ENCODE measurements around the gene FOXN1.

The FOXN1 gene

GRCh38 chr17:28491286-28491685 is 14.9 kb upstream of the FOXN1 start:
- Histone ChIP-seq H3K4me1 (ENCODE audit: insufficient read depth, insufficient read length) (peaks cover 5% of the 10 kb centered on the region), H3K4me3 (ENCODE audit: insufficient read length, low read depth) (no peak overlapping the region), H3K9me3 (ENCODE audit: insufficient read depth, low read length) (no peaks in the 10 kb centered on the region), H3K9ac (ENCODE audit: insufficient read length, low read depth) (no peak overlapping the region), H3K27me3 (ENCODE audit: insufficient read depth, insufficient read length) (no peaks in the 10 kb centered on the region), H3K36me3 (ENCODE audit: insufficient read depth, insufficient read length, low read length) (no peaks in the 10 kb centered on the region)
- DNase-seq (ENCODE audit: low read depth, low spot score) = no peak
- TF ChIP-seq SUZ12 (IDR thresholded peaks at IDR 0.05; ENCODE audit: extremely low read depth, insufficient read depth, insufficient read length) (no peak), YY1 (IDR thresholded peaks at IDR 0.05; ENCODE audit: insufficient read depth, insufficient read length) (no peak), ZNF274 (IDR thresholded peaks at IDR 0.05; ENCODE audit: low read depth, low read length) (no peak)

DNA sequence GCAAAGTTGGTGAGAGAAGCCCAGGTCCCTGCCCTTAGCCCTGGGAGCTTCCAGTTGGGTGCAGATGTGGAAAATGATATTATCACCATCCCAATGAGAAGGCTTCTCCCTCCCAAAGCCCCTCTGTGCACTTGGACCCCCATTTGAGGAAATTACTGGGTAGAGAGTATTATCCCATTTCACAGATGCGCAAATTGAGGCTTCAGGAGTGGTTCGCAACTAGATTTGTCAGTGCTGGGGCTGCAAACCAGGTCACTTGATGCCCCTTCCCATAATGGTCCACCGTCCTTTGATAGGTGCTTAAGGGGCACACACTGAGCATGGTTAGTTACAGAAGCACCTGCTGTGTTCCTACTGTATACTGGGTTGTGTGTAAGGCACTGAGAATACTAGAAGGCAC is 14.3 kb upstream of the FOXN1 start:
- no peak overlapping the region for H3K4me3 ChIP-seq (ENCODE audit: insufficient read length, low read depth)
- H3K36me3 ChIP-seq (ENCODE audit: insufficient read depth, insufficient read length, low read length) = no peaks in the 10 kb centered on the region
- no peak overlapping the region for H3K9ac ChIP-seq (ENCODE audit: insufficient read length, low read depth)
- H3K9me3 ChIP-seq (ENCODE audit: insufficient read depth, low read length) = no peaks in the 10 kb centered on the region
- no peak for DNase-seq (ENCODE audit: low read depth, low spot score)
- peaks cover 5% of the 10 kb centered on the region for H3K4me1 ChIP-seq (ENCODE audit: insufficient read depth, insufficient read length)
- no peaks in the 10 kb centered on the region for H3K27me3 ChIP-seq (ENCODE audit: insufficient read depth, insufficient read length)
- TF ChIP-seq YY1 (IDR thresholded peaks at IDR 0.05; ENCODE audit: insufficient read depth, insufficient read length) = no peak
- no peak for TF ChIP-seq ZNF274 (IDR thresholded peaks at IDR 0.05; ENCODE audit: low read depth, low read length)
- no peak for TF ChIP-seq SUZ12 (IDR thresholded peaks at IDR 0.05; ENCODE audit: extremely low read depth, insufficient read depth, insufficient read length)

DNA sequence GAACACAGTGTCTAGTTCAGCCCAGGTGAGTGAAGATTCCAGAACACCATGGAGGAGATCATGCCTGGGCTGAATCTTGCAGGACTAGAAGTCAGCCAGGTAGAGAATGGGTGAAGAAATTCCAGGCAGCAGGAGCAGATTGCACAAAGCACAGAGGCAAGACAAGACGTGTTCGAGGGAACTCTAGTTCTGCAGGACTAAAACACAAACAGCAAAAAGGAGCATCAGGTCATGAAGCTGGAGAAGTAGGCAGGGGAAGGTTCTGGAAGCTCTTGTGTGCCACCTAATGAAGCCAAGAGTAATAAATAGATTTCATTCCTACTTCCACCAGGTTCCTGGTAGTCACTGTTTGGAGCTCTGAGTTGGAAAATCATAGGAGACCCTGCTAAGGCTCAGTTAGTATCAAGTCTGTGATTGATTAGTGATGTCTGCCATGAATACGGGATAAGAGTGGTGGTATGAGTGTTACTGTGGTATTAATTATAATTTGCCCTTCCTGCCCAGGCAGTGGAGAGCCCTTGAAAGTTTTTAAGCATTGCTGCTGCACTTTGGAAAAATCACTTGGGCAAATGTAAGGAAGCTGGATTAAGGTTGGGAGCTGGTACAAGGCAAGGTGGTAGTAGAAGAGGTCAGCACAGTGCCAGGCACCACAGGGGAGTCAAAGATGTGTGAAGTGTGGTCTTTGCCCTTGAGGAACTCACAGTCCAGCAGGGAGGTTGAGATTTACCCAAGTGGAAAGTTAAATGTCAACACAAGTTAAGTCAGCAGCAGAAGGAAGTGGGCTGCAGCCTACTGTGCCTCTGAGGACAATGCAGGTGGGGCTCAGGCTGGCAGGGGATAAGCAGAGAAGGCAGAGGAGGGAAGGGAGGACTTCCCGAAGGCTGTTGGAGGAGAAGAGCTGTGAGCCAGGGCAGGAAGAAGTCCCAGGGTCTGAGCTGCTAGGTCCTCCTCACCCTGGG is 13.5 kb upstream of the FOXN1 start:
- no peak overlapping the region for H3K9ac ChIP-seq (ENCODE audit: insufficient read length, low read depth)
- H3K9me3 ChIP-seq (ENCODE audit: insufficient read depth, low read length) = no peaks in the 10 kb centered on the region
- TF ChIP-seq ZNF274 (IDR thresholded peaks at IDR 0.05; ENCODE audit: low read depth, low read length) (no peak), YY1 (IDR thresholded peaks at IDR 0.05; ENCODE audit: insufficient read depth, insufficient read length) (no peak), SUZ12 (IDR thresholded peaks at IDR 0.05; ENCODE audit: extremely low read depth, insufficient read depth, insufficient read length) (no peak)
- peaks cover 5% of the 10 kb centered on the region for H3K4me1 ChIP-seq (ENCODE audit: insufficient read depth, insufficient read length)
- no peaks in the 10 kb centered on the region for H3K36me3 ChIP-seq (ENCODE audit: insufficient read depth, insufficient read length, low read length)
- no peak for DNase-seq (ENCODE audit: low read depth, low spot score)
- H3K4me3 ChIP-seq (ENCODE audit: insufficient read length, low read depth) = no peak overlapping the region
- no peaks in the 10 kb centered on the region for H3K27me3 ChIP-seq (ENCODE audit: insufficient read depth, insufficient read length)

DNA sequence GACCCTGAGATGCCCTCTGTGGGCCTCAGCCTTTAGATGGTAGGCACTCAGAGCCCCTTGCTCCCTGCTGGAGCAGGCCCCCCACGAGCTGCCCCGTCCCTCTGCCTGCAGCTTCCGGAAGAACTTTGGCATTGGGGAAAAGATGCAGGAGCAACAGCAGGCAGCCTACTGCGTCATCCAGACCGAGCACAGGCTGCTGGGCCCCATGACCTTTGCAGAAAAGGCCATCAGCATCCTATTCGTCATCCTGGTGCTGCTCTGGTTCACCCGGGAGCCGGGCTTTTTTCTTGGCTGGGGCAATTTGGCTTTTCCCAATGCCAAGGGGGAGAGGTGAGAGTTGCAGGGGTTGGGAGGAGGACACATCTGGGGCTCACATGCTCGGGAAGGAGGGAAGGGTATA is 12.7 kb upstream of the FOXN1 start:
- H3K4me3 ChIP-seq (ENCODE audit: insufficient read length, low read depth) = no peak overlapping the region
- no peaks in the 10 kb centered on the region for H3K27me3 ChIP-seq (ENCODE audit: insufficient read depth, insufficient read length)
- no peaks in the 10 kb centered on the region for H3K9me3 ChIP-seq (ENCODE audit: insufficient read depth, low read length)
- H3K36me3 ChIP-seq (ENCODE audit: insufficient read depth, insufficient read length, low read length) = no peaks in the 10 kb centered on the region
- H3K9ac ChIP-seq (ENCODE audit: insufficient read length, low read depth) = no peak overlapping the region
- TF ChIP-seq YY1 (IDR thresholded peaks at IDR 0.05; ENCODE audit: insufficient read depth, insufficient read length) (no peak), SUZ12 (IDR thresholded peaks at IDR 0.05; ENCODE audit: extremely low read depth, insufficient read depth, insufficient read length) (no peak), ZNF274 (IDR thresholded peaks at IDR 0.05; ENCODE audit: low read depth, low read length) (no peak)
- peaks cover 5% of the 10 kb centered on the region for H3K4me1 ChIP-seq (ENCODE audit: insufficient read depth, insufficient read length)
- DNase-seq (ENCODE audit: low read depth, low spot score) = no peak

DNA sequence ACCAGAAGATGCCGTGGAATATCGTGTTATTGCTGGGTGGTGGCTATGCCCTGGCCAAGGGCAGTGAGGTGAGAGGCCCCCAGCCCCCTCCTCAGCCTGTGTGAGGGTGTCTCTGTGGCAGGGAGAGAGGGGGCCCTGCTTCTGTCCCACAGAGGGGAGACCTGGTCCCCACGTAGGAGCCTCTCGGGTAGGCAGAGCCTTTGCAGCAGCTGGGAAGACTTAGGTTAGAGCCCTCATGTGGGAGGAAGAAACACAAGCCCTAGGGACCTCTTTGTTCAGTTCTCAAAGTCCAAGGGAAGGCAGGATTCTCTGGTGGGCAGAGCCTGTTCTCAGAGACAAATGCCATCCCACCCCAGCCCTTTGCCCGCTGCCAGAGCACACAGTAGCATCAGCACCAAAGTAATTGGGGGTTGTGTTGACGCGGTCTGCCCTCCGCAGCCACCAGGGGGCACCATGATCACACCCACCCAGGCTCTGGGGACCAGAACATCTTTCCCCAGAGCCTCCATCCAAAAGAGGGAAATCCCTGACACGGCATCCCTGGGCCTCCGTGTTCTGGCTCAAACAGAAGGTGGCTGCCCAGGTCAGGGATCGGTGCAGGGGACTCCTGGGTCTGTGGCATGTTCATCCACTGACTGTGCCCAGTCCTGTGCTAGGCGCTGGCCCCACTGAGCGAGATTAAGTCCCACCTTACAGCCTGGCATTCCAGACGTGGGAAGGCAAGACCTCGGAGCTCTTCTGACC is 11.5 kb upstream of the FOXN1 start:
- no peaks in the 10 kb centered on the region for H3K9me3 ChIP-seq (ENCODE audit: insufficient read depth, low read length)
- TF ChIP-seq ZNF274 (IDR thresholded peaks at IDR 0.05; ENCODE audit: low read depth, low read length) = no peak
- no peak for TF ChIP-seq YY1 (IDR thresholded peaks at IDR 0.05; ENCODE audit: insufficient read depth, insufficient read length)
- TF ChIP-seq SUZ12 (IDR thresholded peaks at IDR 0.05; ENCODE audit: extremely low read depth, insufficient read depth, insufficient read length) = no peak
- peak; percentile 35 for DNase-seq (ENCODE audit: low read depth, low spot score)
- H3K36me3 ChIP-seq (ENCODE audit: insufficient read depth, insufficient read length, low read length) = no peaks in the 10 kb centered on the region
- no peak overlapping the region for H3K9ac ChIP-seq (ENCODE audit: insufficient read length, low read depth)
- H3K4me3 ChIP-seq (ENCODE audit: insufficient read length, low read depth) = no peak overlapping the region
- peaks cover 3% of the 10 kb centered on the region for H3K4me1 ChIP-seq (ENCODE audit: insufficient read depth, insufficient read length)
- no peaks in the 10 kb centered on the region for H3K27me3 ChIP-seq (ENCODE audit: insufficient read depth, insufficient read length)

GRCh38 chr17:28495635-28496034 is 10.5 kb upstream of the FOXN1 start:
- TF ChIP-seq YY1 (IDR thresholded peaks at IDR 0.05; ENCODE audit: insufficient read depth, insufficient read length) (no peak), SUZ12 (IDR thresholded peaks at IDR 0.05; ENCODE audit: extremely low read depth, insufficient read depth, insufficient read length) (no peak), ZNF274 (IDR thresholded peaks at IDR 0.05; ENCODE audit: low read depth, low read length) (no peak)
- no peak overlapping the region for H3K4me3 ChIP-seq (ENCODE audit: insufficient read length, low read depth)
- H3K36me3 ChIP-seq (ENCODE audit: insufficient read depth, insufficient read length, low read length) = no peaks in the 10 kb centered on the region
- H3K4me1 ChIP-seq (ENCODE audit: insufficient read depth, insufficient read length) = peaks cover 3% of the 10 kb centered on the region
- H3K27me3 ChIP-seq (ENCODE audit: insufficient read depth, insufficient read length) = no peaks in the 10 kb centered on the region
- H3K9ac ChIP-seq (ENCODE audit: insufficient read length, low read depth) = no peak overlapping the region
- no peaks in the 10 kb centered on the region for H3K9me3 ChIP-seq (ENCODE audit: insufficient read depth, low read length)
- DNase-seq (ENCODE audit: low read depth, low spot score) = no peak

DNA sequence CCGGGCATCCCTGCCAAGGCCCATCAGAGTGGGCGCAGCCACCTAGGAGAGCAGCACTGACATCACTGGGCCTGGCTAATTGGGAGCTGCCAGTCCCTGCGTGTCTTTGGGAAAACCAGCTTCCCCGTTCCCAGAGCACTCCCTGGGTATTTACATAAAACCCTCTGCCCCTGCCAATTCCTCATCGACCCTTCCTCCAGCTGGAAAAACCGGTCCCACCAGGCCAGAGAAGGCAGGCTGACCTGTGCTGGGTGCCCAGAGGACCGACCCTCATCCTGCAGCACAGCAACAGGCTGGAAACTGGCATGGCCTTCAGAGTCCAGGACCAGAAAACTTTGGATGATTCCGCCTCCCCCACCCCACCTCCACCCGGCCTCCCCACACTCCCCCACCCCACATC is 8.2 kb upstream of the FOXN1 start:
- H3K4me3 ChIP-seq (ENCODE audit: insufficient read length, low read depth) = no peak overlapping the region

More for the DNA sequence above, 8.2 kb upstream of the FOXN1 start:
- TF ChIP-seq YY1 (IDR thresholded peaks at IDR 0.05; ENCODE audit: insufficient read depth, insufficient read length) (no peak), ZNF274 (IDR thresholded peaks at IDR 0.05; ENCODE audit: low read depth, low read length) (no peak), SUZ12 (IDR thresholded peaks at IDR 0.05; ENCODE audit: extremely low read depth, insufficient read depth, insufficient read length) (no peak)
- Histone ChIP-seq H3K9ac (ENCODE audit: insufficient read length, low read depth) (no peak overlapping the region), H3K27me3 (ENCODE audit: insufficient read depth, insufficient read length) (no peaks in the 10 kb centered on the region), H3K4me1 (ENCODE audit: insufficient read depth, insufficient read length) (peaks cover 3% of the 10 kb centered on the region), H3K9me3 (ENCODE audit: insufficient read depth, low read length) (no peaks in the 10 kb centered on the region), H3K36me3 (ENCODE audit: insufficient read depth, insufficient read length, low read length) (no peaks in the 10 kb centered on the region)
- no peak for DNase-seq (ENCODE audit: low read depth, low spot score)

Data from NT2/D1 (cell line).